Endothelial cell (in vitro differentiated cells): ENCODE results near the gene REPIN1. TPM values are rescaled to one million over a fixed set of nuclear protein-coding genes. Genes with fewer than 3 reads are reported as not detected.

Experiments used
- DNase-seq: peaks from one replicate; pipeline ENCODE4 v3.0.0; 2021; ENCODE audit warnings: low spot score
- H3K27ac Mint-ChIP-seq: one replicate; pipeline ENCODE4 v1.8.0; 2021; ENCODE audit warnings: mixed read lengths, inconsistent platforms; ENCODE audit not compliant: unreplicated experiment
- H3K27me3 Mint-ChIP-seq: one replicate; pipeline ENCODE4 v1.8.0; 2021; ENCODE audit warnings: mild to moderate bottlenecking, moderate library complexity, mixed read lengths, inconsistent platforms; ENCODE audit not compliant: unreplicated experiment
- H3K36me3 Mint-ChIP-seq: one replicate; pipeline ENCODE4 v1.8.0; 2021; ENCODE audit warnings: mild to moderate bottlenecking, low read depth, mixed read lengths, inconsistent platforms; ENCODE audit not compliant: unreplicated experiment
- H3K4me1 Mint-ChIP-seq: one replicate; pipeline ENCODE4 v1.8.0; 2021; ENCODE audit warnings: mild to moderate bottlenecking, mixed read lengths, inconsistent platforms; ENCODE audit not compliant: unreplicated experiment
- H3K4me3 Mint-ChIP-seq: one replicate; pipeline ENCODE4 v1.8.0; 2021; ENCODE audit warnings: mild to moderate bottlenecking, mixed read lengths, inconsistent platforms; ENCODE audit not compliant: unreplicated experiment
- H3K9me3 Mint-ChIP-seq: one replicate; pipeline ENCODE4 v1.8.0; 2021; ENCODE audit warnings: mixed read lengths, inconsistent platforms; ENCODE audit not compliant: unreplicated experiment
- CTCF ChIP-seq: fragments of 200-600 bp; sonication (generic); IDR thresholded peaks from one replicate; pipeline ENCODE4 v1.5.0; 2021; ENCODE audit warnings: antibody characterized with exemption; ENCODE audit not compliant: unreplicated experiment
- total RNA-seq: library from RNA; stranded (reverse); fragmentation: NEBNext Ultra II Directional; extraction: Animal tissue kit (Norgen Biotek cat#: 25700); gene quantifications from one replicate; pipeline ENCODE4 v1.2.1, GENCODE V29; 2021; ENCODE audit not compliant: unreplicated experiment

Gene REPIN1
- total RNA-seq, 1 donor from 2014 or later: 138 TPM

GRCh38 chr7:150345012-150345411 lies 23.6 kb upstream of the REPIN1 start:
- Mint-ChIP-seq H3K4me1 (peaks cover 5% of the 10 kb centered on the region), H3K9me3 (peaks cover 5% of the 10 kb centered on the region), H3K27ac (no peak overlapping the region), H3K27me3 (peaks cover 11% of the 10 kb centered on the region), H3K36me3 (peaks cover 17% of the 10 kb centered on the region), H3K4me3 (no peak overlapping the region)
- no peak for TF ChIP-seq CTCF
- DNase-seq: no peak

- Mint-ChIP-seq H3K27me3 (peaks cover 8% of the 10 kb centered on the region), H3K4me3 (no peak overlapping the region), H3K36me3 (peaks cover 17% of the 10 kb centered on the region), H3K27ac (no peak overlapping the region), H3K4me1 (peaks cover 4% of the 10 kb centered on the region), H3K9me3 (peaks cover 5% of the 10 kb centered on the region)
- no peak for TF ChIP-seq CTCF
- DNase-seq: no peak
These were observed 21.7 kb upstream of the REPIN1 start for GRCh38 chr7:150346922-150347321.

- Mint-ChIP-seq H3K36me3 (no peaks in the 10 kb centered on the region), H3K9me3 (no peaks in the 10 kb centered on the region), H3K4me1 (no peaks in the 10 kb centered on the region), H3K27ac (no peak overlapping the region), H3K27me3 (no peaks in the 10 kb centered on the region), H3K4me3 (no peak overlapping the region)
- no peak for TF ChIP-seq CTCF
- no peak for DNase-seq
These were observed 16.9 kb upstream of the REPIN1 start for GRCh38 chr7:150351587-150352194.

- Mint-ChIP-seq H3K27ac (no peak overlapping the region), H3K4me3 (no peak overlapping the region), H3K4me1 (peaks cover 3% of the 10 kb centered on the region), H3K36me3 (no peaks in the 10 kb centered on the region), H3K9me3 (no peaks in the 10 kb centered on the region), H3K27me3 (peaks cover 2% of the 10 kb centered on the region)
- TF ChIP-seq CTCF: no peak
- no peak for DNase-seq
These were observed 13.0 kb upstream of the REPIN1 start for GRCh38 chr7:150355666-150356059.

- Mint-ChIP-seq H3K4me1 (peaks cover 4% of the 10 kb centered on the region), H3K36me3 (no peaks in the 10 kb centered on the region), H3K27me3 (peaks cover 2% of the 10 kb centered on the region), H3K27ac (no peak overlapping the region), H3K9me3 (no peaks in the 10 kb centered on the region), H3K4me3 (no peak overlapping the region)
- TF ChIP-seq CTCF: peak; percentile 72
- DNase-seq: no peak
These were observed 12.2 kb upstream of the REPIN1 start for GRCh38 chr7:150356265-150356897.
